NCI-H2196 treated with DMSO at 0.1 percent for 48 hours (cell line): ENCODE results near the gene PIEZO1.

ENCODE experiments used
- DNase-seq: peaks from one replicate; lab custom pipeline; 2025; ENCODE audit not compliant: unreplicated experiment; lab: John Stamatoyannopoulos, UW

PIEZO1 gene

DNA sequence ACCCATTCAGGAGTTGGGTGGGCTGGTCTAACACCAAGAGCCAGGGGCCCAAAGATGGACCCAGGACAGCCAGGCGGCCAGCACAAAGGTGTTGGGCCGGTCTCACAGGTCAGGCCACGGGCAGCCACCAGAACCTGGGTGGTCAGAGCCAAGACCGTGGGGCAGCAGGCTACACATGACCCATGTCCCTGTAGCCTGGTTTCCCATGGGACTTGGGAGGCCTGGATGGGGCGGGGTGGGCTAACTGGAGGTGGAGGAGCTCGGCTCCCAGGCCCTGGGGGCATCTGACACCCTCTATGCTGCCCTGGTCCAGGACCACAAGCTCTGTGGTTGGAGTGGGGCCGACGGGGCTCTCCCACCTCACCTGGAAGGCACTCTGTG, 61.5 kb downstream of the PIEZO1 start:
- DNase-seq = no peak

DNA sequence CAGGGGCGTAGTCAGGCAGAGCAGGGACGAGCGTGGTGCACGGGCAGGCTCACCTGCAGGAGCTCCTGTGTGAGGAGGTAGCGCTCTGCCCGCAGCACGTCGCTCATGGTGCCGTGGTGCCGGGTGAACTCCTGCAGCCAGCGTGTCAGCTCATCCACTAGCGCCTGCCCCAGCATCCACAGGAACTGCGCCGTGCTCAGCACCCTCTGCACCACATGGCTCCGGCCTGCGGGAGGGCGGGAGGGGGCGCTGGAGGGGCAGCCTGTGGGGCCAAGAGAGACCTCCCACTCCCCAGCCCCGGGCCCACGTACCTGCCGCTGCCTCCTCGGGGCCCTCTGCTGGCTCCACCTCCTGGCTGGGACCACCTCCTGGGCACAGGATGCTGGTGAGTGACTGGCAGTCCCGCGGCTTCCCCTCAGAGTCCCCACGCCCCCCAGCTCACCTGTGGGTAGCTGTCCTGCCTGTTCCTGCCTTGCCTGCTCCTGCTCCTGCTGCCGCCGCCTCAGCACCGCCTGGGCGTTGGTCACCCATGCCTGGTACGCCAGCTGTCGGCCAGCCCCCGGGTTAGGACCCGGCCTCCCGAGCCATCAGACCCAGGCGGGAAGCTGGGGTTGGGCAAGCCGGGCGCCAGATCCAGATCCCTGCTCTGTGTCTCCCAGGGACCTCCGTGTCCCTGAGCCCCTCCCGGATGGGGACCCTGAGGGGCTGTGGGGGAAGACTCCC, 62.1 kb downstream of the PIEZO1 start:
- no peak for DNase-seq

DNA sequence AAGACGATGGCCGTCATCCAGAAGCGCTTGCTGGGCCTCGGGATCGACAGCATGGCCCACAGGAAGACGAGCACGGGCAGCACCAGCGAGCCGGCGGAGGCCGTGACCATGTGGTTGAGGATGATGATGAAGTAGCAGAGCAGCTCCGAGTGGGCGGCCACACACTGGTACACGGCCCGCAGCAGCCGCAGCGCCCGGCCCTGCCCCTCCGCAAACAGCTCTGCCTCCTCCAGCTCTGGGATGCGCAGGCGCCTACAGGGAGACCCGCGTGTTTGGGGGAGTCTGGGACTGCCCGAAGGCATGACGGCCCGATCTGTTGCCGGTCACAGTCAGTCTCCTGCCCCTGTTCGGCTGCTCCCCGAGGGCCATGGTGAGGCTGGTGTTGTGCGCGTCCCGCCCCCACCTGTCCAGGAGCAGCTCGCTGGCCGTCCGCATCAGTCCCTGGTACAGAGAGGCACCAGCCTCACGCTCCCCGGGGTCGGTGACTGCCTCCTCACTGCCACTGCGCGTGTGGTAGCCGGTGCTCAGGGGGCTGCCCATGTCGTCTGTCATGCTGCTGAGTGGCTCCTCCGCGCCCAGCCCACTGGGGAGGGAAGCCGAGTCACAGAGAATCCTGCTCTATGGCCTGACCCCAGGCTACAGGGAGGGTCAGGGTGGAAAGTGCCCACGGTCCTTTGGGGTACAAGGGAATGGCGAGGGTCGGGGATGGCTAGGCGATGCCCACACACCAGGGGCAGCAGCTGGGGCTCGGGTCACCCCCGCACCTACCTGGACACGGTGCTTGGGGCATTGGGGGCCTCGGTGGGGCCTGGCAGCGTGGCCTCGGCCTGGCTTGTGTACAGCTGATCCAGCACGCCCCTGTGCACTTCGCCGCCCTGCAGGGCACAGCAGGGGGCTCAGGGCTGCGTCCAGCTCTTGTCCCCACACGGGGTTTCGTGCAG, 62.9 kb downstream of the PIEZO1 start:
- DNase-seq = no peak

DNA sequence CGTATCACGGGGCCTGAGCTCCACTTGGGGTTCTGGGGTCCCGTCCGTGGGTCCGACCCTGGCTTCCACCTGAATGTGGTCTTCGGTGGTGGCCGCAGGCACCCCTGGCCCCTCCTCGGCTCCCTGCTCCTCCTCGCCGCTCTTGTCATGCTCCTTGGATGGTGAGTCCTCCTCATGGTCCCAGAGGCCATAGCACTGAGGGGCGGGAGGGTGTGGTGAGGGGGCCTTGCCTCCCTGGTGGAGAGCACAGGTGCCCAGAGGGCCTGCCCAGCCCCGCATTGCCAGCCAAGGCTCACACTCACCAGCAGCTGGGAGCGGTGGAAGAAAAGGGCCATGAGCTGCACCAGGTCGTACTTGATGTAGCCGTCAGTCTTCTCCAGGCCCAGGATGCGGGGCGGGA, 63.8 kb downstream of the PIEZO1 start:
- DNase-seq = no peak

DNA sequence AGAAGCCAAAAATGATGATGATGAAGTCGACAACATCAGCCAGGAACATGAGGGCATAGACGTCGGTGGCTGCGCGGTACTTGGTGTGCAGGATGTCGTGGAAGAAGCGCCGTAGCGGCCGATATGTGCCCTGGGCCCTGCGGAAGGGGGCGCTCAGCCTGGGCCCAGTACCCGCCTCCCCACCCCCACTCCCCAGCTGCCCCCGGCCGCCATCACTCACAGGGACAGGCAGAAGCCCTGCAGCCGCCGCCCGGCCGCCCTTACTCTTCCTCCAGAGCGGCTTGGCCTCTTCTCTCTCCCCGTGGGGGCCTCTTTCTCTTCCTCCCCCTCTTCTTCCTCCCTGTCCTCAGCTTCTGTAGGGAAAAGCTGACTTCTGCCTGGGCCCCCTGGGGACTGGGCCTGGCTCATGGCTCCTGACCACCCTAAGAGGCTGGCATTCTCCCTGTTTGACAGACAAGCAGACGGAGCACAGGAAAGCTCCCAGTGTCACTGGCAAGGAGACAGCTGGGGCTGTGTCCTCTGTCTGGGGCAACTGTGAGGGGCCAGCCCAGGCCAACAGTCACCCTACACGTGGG, 64.5 kb downstream of the PIEZO1 start:
- DNase-seq = no peak

DNA sequence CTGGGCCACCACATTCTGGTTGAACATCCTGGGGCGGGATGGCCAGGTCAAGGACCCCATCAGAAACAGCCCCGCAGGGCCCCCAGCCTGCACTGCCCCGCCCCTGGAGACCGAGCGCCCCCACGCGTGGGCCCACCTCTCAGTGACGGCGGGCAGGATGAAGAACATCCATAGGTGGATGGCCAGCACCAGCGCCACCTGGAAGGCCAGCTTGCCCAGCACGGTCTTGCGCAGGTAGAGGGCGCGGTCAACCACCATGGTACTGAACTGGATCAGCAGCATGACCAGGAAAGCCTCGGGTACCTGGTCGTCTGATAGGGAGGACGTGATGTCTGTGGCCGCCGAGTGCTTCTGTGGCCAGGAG, 65.1 kb downstream of the PIEZO1 start:
- DNase-seq = no peak

DNA sequence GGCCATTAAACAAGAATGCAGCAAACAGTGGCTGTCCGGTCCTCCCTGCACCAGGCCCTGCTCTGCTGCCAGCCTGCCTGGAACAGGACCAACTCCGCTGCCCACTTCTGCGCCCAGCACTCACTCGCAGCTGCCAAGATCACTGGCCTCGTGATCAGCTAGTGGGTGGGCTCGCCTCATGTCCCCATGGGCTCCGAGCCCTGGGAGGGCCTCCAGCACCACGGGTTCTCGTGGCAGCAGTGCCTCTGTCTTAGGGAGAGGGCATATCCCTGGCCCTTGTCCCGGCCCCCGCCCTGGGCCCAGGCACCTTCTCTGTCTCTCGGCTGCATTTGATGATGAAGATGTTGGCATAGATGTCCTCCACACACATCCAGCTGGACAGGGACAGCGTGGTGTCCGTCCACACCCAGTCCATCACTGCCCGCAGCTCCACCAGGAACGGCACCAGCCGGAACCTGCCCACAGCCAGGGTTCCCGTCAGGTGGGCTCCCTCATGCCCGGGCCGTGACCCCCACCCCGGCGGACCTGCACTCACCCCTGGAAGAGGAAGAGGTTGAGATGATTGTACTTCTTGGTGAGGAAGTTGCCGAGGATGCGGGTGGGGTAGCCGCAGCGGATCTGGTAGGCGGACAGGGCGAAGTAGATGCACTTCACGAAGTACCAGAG, 65.6 kb downstream of the PIEZO1 start:
- no peak for DNase-seq

DNA sequence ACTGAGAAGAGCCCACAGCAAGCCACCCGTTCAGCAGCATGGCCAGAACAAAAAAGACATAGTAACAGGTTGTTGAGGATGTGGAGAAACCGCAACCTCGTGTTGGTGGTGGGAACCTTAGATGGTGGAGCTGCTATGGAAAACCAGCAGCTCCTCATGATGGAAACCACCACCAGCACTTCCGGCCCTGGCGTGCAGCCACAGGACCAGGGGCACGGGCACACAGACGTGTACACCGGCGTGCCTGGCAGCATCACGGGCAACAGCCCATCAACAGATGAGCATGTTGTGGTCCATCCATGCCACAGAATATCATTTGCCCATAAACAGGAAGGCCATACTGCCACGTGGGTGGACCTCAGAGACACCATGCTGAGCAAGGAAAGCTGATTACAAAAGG, 66.8 kb downstream of the PIEZO1 start:
- no peak for DNase-seq

DNA sequence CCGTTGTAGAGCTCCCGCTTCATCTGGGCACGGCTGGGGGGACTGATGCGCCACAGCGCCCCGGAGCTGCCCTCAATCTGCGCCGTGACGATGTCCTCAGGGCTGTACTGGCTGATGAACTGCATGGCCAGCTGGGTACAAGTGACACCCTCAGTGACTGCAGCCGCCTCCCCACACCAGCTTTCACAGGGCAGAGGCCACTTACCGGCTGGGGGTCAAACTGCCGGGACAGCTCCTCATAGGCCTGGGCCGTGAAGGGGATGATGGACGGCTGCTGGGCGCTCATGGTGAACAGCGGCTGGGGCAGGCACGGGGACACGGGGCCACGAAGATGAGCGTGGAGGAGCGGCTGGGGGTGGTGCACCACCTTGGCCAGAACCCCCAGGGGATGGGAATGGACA, 68.4 kb downstream of the PIEZO1 start:
- DNase-seq = no peak

DNA sequence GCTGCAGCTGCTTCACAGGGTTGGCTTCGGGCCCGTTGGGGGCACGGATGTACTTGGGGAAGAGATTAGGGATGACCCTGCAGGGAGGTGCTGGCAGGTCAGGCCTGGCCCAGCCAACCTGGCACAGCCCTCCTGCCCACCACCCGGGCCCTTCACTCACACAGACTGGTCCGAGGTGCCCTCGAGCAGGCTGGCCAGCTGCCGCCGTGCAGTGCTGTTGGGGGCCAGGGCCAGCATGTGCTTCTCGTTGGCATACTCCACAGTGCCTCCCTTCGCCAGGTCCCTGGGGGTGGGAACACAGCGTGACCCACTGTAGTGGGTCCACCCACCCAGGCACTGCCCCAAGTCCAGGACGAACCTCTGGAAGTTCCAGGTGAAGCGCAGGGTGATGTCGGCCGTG, 68.8 kb downstream of the PIEZO1 start:
- DNase-seq = no peak

DNA sequence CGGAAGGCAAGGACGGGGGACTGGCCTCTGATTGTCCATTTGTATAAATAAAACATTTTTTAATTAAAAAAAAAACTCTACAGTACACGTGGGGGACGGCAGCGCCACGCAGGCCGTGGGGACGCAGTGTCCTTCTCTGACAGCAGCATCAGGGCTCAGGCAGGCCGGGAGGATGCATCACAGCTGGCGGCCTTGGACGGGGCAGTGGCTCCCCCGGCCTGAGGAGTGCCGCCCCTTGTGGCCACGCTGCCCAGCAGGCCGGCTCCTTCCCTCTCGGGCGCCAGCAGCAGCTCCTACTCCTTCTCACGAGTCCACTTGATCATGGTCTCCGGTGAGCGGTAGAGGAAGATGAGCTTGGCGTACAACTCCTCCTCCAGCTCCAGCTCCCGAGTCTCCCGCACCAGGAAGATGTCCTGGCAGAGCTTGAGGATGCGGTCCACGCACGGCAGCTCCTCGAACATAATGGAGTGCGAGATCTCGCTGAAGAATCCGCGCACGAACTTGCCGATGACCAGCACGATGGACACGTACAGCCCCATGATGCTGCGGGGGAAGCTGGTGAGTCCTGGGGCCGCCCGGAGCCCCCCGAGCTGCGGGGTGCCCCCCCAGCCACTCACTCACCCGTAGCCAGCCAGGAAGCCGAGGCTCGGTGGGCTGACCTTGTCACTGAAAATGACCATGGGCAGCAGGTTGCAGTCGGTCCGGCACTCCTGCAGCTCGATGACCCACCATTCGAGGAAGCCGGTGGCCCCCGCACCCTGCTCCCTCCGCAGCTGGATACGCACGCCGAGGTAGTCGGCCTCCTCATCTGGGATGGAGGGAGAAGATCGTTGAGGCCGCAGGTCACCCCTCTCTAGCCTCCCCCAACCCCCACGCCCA, 69.5 kb downstream of the PIEZO1 start:
- DNase-seq = no peak

DNA sequence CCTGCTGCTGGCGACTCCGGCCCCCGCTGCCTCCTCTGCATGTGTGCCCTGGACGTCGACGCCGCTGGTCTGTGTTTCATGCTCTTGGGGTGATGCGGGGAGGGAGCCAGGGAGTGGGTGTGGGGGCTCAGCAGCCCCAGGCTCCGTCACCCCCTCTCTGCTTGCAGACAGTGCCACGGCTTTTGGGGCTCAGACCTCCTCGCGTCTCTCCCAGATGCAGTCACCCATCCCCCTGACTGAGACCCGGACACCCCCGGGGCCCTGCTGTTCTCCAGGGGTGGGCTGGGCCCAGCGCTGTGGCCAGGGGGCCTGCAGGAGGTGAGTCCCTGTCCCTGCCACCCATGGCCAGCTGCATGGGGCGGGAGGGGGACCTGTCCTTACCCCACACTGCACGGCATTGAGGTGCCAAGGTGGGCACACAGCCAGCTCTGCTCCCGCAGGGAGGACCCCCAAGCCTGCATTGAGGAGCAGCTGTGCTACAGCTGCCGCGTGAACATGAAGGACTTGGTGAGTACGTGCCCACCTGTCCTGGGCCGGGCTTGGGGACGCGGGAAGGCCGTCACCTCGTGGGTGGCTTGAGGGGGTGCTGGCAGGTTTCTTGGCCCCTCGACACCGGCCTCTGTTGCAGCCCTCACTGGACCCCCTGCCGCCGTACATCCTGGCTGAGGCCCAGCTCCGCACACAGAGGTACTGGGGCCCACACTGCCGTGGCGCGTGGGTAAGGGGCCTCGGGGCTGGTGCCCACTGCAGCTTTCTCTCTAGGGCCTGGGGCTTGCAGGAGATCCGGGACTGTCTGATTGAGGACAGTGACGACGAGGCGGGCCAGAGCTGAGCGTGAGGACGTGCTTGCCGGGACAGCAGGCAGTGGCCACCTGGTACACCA, 70.4 kb downstream of the PIEZO1 start:
- no peak for DNase-seq

DNA sequence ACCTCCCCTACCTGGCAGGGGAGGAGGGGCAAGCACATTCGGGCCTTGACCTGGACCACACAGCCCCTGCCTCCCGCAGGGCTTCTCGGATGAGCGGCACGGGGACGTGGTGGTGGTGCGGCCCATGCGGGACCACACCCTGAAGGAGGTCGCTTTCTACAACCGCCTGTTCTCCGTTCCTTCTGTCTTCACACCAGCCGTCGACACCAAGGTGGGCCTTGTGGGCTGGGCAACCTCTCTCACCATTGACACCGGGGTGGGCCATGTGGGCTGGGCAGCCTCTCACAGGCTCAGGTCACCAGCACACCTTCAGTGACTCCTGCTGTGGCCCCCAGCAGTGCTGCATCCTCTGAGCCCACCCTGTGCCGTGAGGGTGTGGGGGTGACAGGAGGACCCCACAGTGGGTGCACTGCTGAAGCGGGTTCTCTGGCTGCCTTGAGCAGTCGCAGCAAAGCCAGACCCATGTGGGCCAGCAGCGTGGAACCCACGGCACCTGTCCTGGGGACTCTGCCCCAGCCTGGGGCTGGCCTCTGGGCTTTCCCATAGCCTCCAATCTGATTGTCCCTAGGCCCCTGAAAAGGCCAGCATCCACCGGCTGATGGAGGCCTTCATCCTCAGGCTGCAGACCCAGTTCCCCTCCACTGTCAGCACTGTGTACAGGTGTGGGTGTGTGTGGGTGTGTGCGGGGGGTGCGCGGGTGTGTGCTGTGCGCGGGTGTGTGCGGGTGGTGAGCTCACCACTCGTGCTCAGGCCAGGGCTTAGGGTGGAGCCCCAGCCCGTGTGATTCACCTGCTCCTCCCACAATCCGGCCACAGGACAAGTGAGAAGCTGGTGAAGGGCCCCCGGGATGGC, 71.2 kb downstream of the PIEZO1 start:
- DNase-seq = no peak

DNA sequence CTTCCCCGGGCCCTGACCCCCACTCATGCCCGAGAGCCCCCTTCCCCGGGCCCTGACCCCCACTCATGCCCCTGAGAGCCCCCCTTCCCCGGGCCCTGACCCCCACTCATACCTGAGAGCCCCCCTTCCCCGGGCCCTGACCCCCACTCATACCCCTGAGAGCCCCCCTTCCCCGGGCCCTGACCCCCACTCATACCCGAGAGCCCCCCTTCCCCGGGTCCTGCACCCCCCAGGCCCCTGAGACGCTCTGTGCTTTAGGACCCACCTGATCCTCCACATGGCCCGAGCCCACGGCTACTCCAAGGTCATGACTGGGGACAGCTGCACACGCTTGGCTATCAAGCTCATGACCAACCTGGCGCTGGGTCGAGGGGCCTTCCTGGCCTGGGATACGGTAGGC, 72.0 kb downstream of the PIEZO1 start:
- DNase-seq = no peak

DNA sequence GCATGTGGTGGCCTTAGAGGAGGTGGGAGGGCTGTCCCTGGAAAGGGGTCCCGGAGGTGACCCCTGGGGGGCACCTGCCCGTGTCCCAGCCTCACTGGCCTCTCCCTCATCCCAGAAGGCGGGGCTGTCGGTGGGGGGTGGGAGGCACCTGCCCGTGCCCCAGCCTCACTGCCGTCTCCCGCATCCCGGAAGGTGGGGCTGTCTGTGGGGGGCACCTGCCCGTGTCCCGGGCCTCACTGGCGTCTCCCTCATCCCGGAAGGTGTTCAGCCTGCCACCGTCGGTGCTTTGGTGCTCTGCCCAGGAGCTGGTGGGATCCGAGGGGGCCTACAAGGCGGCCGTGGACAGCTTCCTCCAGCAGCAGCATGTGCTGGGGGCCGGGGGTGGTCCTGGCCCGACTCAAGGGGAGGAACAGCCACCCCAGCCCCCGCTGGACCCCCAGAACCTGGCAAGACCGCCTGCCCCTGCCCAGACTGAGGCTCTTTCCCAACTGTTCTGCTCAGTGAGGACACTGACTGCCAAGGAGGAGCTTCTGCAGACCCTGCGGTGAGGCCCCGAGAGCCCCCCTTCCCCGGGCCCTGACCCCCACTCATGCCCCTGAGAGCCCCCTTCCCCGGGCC, 72.5 kb downstream of the PIEZO1 start:
- no peak for DNase-seq

DNA sequence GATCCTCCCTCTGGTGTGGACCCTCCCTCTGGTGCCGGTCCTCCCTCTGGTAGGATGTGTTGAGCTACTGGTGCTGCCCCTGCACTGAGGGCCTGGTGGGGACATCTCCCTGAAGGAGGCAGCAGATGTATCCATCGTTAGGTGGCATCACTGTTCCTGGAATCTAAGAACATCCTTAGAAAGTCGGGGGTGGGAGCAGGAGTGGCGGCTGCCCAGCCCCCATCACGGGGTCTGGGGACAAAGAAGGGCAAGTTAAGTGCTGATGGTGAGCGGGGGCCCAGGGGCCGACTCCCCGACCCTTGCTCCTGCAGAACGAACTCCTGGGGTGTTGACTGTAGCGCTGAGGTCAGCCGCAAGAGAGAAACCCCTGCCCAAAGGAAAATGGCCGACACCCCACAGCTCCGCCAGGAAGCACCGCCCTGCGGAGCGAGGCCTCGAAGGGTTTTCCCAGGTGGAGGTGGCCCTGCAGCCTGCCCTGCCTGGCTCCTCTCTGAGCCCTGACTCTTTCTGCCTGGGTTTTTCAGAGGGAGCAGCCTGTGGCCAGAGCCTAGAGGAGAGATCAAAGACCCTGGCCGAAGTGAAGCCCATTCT, 73.2 kb downstream of the PIEZO1 start:
- DNase-seq = no peak

DNA sequence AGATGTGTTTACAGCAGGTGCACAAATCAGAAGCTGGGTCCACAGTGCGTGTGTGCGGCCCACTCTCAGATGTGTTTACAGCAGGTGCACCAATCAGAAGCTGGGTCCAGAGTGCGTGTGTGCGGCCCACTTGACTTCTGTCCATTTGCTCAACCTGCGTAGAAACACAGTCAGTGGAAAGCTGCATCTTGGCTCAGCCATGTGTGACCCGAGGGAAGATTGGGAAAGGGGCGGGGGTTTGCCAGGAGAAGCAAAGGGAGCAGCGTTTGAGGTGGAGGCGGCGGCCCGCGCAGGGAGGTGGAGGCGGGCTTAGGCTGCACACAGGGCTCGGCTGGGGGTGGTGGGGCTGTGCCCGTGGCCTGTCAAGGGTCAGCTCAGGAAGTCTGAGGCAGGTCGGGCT, 74.5 kb downstream of the PIEZO1 start:
- no peak for DNase-seq
